ENCODE data around the gene PSMD1.

GRCh38 chr2:231133365-231134099, 76.9 kb downstream of the PSMD1 start:
- no peak for TF ChIP-seq JUN (IDR thresholded peaks at IDR 0.05; ENCODE audit: low read depth, low read length)
- no peak for TF ChIP-seq CTCF (IDR thresholded peaks at IDR 0.05; ENCODE audit: control extremely low read depth in 1 of 3, insufficient read depth in 1 of 3, low read depth in 1 of 3, low read length in 3 of 3)
- no peak for TF ChIP-seq ZNF274 (IDR thresholded peaks at IDR 0.05; ENCODE audit: borderline replicate concordance, extremely low read depth, low read length)
- TF ChIP-seq NRF1 (IDR thresholded peaks at IDR 0.05; ENCODE audit: low read depth, low read length): no peak
- no peak for TF ChIP-seq SIN3A (conservative IDR thresholded peaks at IDR 0.05 in 1 of 2, IDR thresholded peaks at IDR 0.05 in 1 of 2; ENCODE audit: low read depth in 1 of 2, low read length in 2 of 2)
